IPS-18a (cell line): Measurements from ENCODE around the gene ALS2.

Experiments used
- H3K27ac ChIP-seq: one replicate; pipeline ENCODE4 v1.5.1; 2013; ENCODE audit warnings: low read length
- H3K27me3 ChIP-seq: one replicate; pipeline ENCODE4 v1.6.1; 2013; ENCODE audit warnings: mild to moderate bottlenecking, low read length; ENCODE audit not compliant: control insufficient read depth, insufficient read depth
- H3K36me3 ChIP-seq: one replicate; pipeline ENCODE4 v1.6.1; 2013; ENCODE audit warnings: low read depth, low read length; ENCODE audit not compliant: control insufficient read depth
- H3K4me1 ChIP-seq: one replicate; pipeline ENCODE4 v1.6.1; 2013; ENCODE audit warnings: low read depth, low read length; ENCODE audit not compliant: control insufficient read depth
- H3K4me3 ChIP-seq: one replicate; pipeline ENCODE4 v1.5.1; 2013; ENCODE audit warnings: low read length
- H3K9ac ChIP-seq: one replicate; pipeline ENCODE4 v1.6.1; 2013; ENCODE audit warnings: mild to moderate bottlenecking, low read length, moderate library complexity
- H3K9me3 ChIP-seq: one replicate; pipeline ENCODE4 v1.6.1; 2013; ENCODE audit warnings: low read depth, low read length; ENCODE audit not compliant: control insufficient read depth

Gene ALS2

GRCh38 chr2:201789395-201789794 lies 8.7 kb upstream of the ALS2 start:
- H3K4me3 ChIP-seq, result no peak overlapping the region
- H3K9me3 ChIP-seq, result no peaks in the 10 kb centered on the region
- H3K4me1 ChIP-seq, result no peaks in the 10 kb centered on the region
- no peak overlapping the region for H3K9ac ChIP-seq
- H3K27me3 ChIP-seq, result no peaks in the 10 kb centered on the region
- no peaks in the 10 kb centered on the region for H3K36me3 ChIP-seq
- H3K27ac ChIP-seq, result no peak overlapping the region

GRCh38 chr2:201788371-201788770 lies 7.6 kb upstream of the ALS2 start:
- no peak overlapping the region for H3K4me3 ChIP-seq
- no peaks in the 10 kb centered on the region for H3K4me1 ChIP-seq
- no peaks in the 10 kb centered on the region for H3K27me3 ChIP-seq
- H3K36me3 ChIP-seq, result no peaks in the 10 kb centered on the region
- no peak overlapping the region for H3K9ac ChIP-seq
- no peak overlapping the region for H3K27ac ChIP-seq
- H3K9me3 ChIP-seq, result no peaks in the 10 kb centered on the region

- peaks cover 4% of the 10 kb centered on the region for H3K4me1 ChIP-seq
- H3K9me3 ChIP-seq, result no peaks in the 10 kb centered on the region
- H3K27me3 ChIP-seq, result no peaks in the 10 kb centered on the region
- no peaks in the 10 kb centered on the region for H3K36me3 ChIP-seq
- no peak overlapping the region for H3K9ac ChIP-seq
- no peak overlapping the region for H3K4me3 ChIP-seq
- H3K27ac ChIP-seq, result no peak overlapping the region
Observed at GRCh38 chr2:201786471-201786870, 5.7 kb upstream of the ALS2 start.

GRCh38 chr2:201785135-201785534 lies 4.4 kb upstream of the ALS2 start:
- Histone ChIP-seq H3K4me1 (peaks cover 4% of the 10 kb centered on the region), H3K9ac (no peak overlapping the region), H3K27me3 (no peaks in the 10 kb centered on the region), H3K9me3 (no peaks in the 10 kb centered on the region), H3K36me3 (no peaks in the 10 kb centered on the region), H3K27ac (no peak overlapping the region), H3K4me3 (no peak overlapping the region)

- no peak overlapping the region for H3K4me3 ChIP-seq
- no peak overlapping the region for H3K9ac ChIP-seq
- H3K36me3 ChIP-seq, result no peaks in the 10 kb centered on the region
- no peak overlapping the region for H3K27ac ChIP-seq
- no peaks in the 10 kb centered on the region for H3K27me3 ChIP-seq
- peaks cover 8% of the 10 kb centered on the region for H3K4me1 ChIP-seq
- no peaks in the 10 kb centered on the region for H3K9me3 ChIP-seq
Observed at GRCh38 chr2:201784563-201784962, 3.8 kb upstream of the ALS2 start.

GRCh38 chr2:201781557-201782051 lies 871 bp upstream of the ALS2 start:
- H3K27me3 ChIP-seq, result no peaks in the 10 kb centered on the region
- no peaks in the 10 kb centered on the region for H3K36me3 ChIP-seq
- H3K27ac ChIP-seq, result peak overlapping the region; percentile 82
- peak overlapping the region; percentile 82 for H3K4me3 ChIP-seq
- H3K9ac ChIP-seq, result peak overlapping the region; percentile 85
- H3K4me1 ChIP-seq, result peaks cover 17% of the 10 kb centered on the region
- no peaks in the 10 kb centered on the region for H3K9me3 ChIP-seq

GRCh38 chr2:201779901-201780673 lies 646 bp downstream of the ALS2 start:
- peak overlapping the region; percentile 57 for H3K27ac ChIP-seq
- peak overlapping the region; percentile 82 for H3K4me3 ChIP-seq
- H3K27me3 ChIP-seq, result no peaks in the 10 kb centered on the region

GRCh38 chr2:201777869-201778268 lies 2.9 kb downstream of the ALS2 start:
- Histone ChIP-seq H3K4me1 (peaks cover 24% of the 10 kb centered on the region), H3K27me3 (no peaks in the 10 kb centered on the region)

More at GRCh38 chr2:201779901-201780673, 646 bp downstream of the ALS2 start:
- H3K9ac ChIP-seq, result peak overlapping the region; percentile 85
- H3K36me3 ChIP-seq, result no peaks in the 10 kb centered on the region
- no peaks in the 10 kb centered on the region for H3K9me3 ChIP-seq
- H3K4me1 ChIP-seq, result peaks cover 17% of the 10 kb centered on the region

GRCh38 chr2:201777043-201777442 lies 3.7 kb downstream of the ALS2 start:
- Histone ChIP-seq H3K36me3 (no peaks in the 10 kb centered on the region), H3K4me1 (peaks cover 26% of the 10 kb centered on the region)

More at GRCh38 chr2:201777869-201778268, 2.9 kb downstream of the ALS2 start:
- Histone ChIP-seq H3K36me3 (no peaks in the 10 kb centered on the region), H3K27ac (no peak overlapping the region), H3K4me3 (no peak overlapping the region), H3K9ac (no peak overlapping the region), H3K9me3 (no peaks in the 10 kb centered on the region)

GRCh38 chr2:201775326-201775725 lies 5.4 kb downstream of the ALS2 start:
- Histone ChIP-seq H3K4me1 (peaks cover 26% of the 10 kb centered on the region), H3K27ac (no peak overlapping the region), H3K36me3 (no peaks in the 10 kb centered on the region), H3K4me3 (no peak overlapping the region), H3K9me3 (no peaks in the 10 kb centered on the region), H3K9ac (no peak overlapping the region), H3K27me3 (no peaks in the 10 kb centered on the region)

More at GRCh38 chr2:201777043-201777442, 3.7 kb downstream of the ALS2 start:
- Histone ChIP-seq H3K27ac (no peak overlapping the region), H3K9me3 (no peaks in the 10 kb centered on the region), H3K9ac (no peak overlapping the region), H3K27me3 (no peaks in the 10 kb centered on the region), H3K4me3 (no peak overlapping the region)

- Histone ChIP-seq H3K4me3 (no peak overlapping the region), H3K4me1 (peaks cover 22% of the 10 kb centered on the region), H3K36me3 (no peaks in the 10 kb centered on the region), H3K9me3 (no peaks in the 10 kb centered on the region), H3K27me3 (no peaks in the 10 kb centered on the region), H3K27ac (no peak overlapping the region), H3K9ac (no peak overlapping the region)
Observed at GRCh38 chr2:201774546-201774945, 6.2 kb downstream of the ALS2 start.

- H3K27me3 ChIP-seq, result no peaks in the 10 kb centered on the region
- no peak overlapping the region for H3K4me3 ChIP-seq
- H3K27ac ChIP-seq, result no peak overlapping the region
- H3K36me3 ChIP-seq, result no peaks in the 10 kb centered on the region
- peaks cover 17% of the 10 kb centered on the region for H3K4me1 ChIP-seq
- H3K9me3 ChIP-seq, result no peaks in the 10 kb centered on the region
- no peak overlapping the region for H3K9ac ChIP-seq
Observed at GRCh38 chr2:201773990-201774389, 6.7 kb downstream of the ALS2 start.
